Adipocyte (in vitro differentiated cells): ENCODE data around the gene MED9.
"Not testable (repeated sequence)": the region's sequence is repeated elsewhere in the genome, so short reads cannot be mapped to it uniquely, and the experiment has no call there.

Experiments used
- DNase-seq: peaks from one replicate; pipeline ENCODE4 v3.0.0-alpha.2; 2015; ENCODE audit warnings: low read depth
- H3K27me3 ChIP-seq: replicated peaks from 2 replicates; pipeline ENCODE4 v1.7.0; 2013; ENCODE audit warnings: mild to moderate bottlenecking, low read length, moderate library complexity; ENCODE audit not compliant: control insufficient read depth, insufficient read depth
- H3K36me3 ChIP-seq: 2 replicates; pipeline ENCODE4 v1.7.0; 2013; ENCODE audit warnings: low read length, mild to moderate bottlenecking, moderate library complexity; ENCODE audit not compliant: control insufficient read depth, insufficient read depth, severe bottlenecking
- H3K4me1 ChIP-seq: 2 replicates; pipeline ENCODE4 v1.7.0; 2013; ENCODE audit warnings: mild to moderate bottlenecking, low read length, moderate library complexity; ENCODE audit not compliant: control insufficient read depth, insufficient read depth
- H3K4me3 ChIP-seq: 2 replicates; pipeline ENCODE4 v1.7.0; 2013; ENCODE audit warnings: mild to moderate bottlenecking, low read length, moderate library complexity
- H3K9ac ChIP-seq: 2 replicates; pipeline ENCODE4 v1.7.0; 2013; ENCODE audit warnings: mild to moderate bottlenecking, low read length, moderate library complexity
- H3K9me3 ChIP-seq: 2 replicates; pipeline ENCODE4 v1.7.0; 2013; ENCODE audit warnings: mild to moderate bottlenecking, low read length, moderate library complexity; ENCODE audit not compliant: control insufficient read depth

MED9 gene

DNA sequence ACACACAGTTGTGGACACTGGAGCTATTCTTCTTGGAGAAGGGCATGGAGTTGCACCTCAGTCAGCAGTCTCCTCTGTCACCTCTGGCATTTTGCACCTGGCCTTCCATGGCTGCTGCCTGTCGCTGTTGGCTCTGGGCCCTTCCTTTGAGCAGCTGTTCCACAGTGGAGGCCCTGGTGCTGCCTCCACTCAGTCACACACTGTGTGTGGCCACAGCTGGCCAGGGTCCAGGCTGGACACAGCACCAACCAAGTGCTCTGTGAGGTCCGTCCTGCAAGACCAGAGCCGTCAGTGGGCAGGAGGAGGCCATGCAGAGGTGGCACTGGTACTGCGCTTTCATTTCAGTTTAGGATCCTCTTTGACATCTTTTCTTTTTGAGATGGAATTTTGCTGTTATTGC is 21.6 kb upstream of the MED9 start:
- H3K9me3 ChIP-seq: no peaks in the 10 kb centered on the region
- H3K4me1 ChIP-seq: peaks cover 4% of the 10 kb centered on the region
- no peak overlapping the region for H3K4me3 ChIP-seq
- H3K27me3 ChIP-seq: peaks cover 19% of the 10 kb centered on the region
- H3K9ac ChIP-seq: no peak overlapping the region
- no peaks in the 10 kb centered on the region for H3K36me3 ChIP-seq
- no peak for DNase-seq

- Histone ChIP-seq H3K36me3 (no peaks in the 10 kb centered on the region), H3K4me1 (peaks cover under 1% of the 10 kb centered on the region), H3K9me3 (no peaks in the 10 kb centered on the region), H3K4me3 (no peak overlapping the region), H3K27me3 (peaks cover 22% of the 10 kb centered on the region), H3K9ac (no peak overlapping the region)
- DNase-seq: no peak
Measured at GRCh38 chr17:17456251-17456650, 20.5 kb upstream of the MED9 start.

- DNase-seq: no peak
- peaks cover 27% of the 10 kb centered on the region for H3K27me3 ChIP-seq
- no peak overlapping the region for H3K9ac ChIP-seq
- H3K9me3 ChIP-seq: no peaks in the 10 kb centered on the region
- H3K4me3 ChIP-seq: no peak overlapping the region
- no peaks in the 10 kb centered on the region for H3K36me3 ChIP-seq
- no peaks in the 10 kb centered on the region for H3K4me1 ChIP-seq
Measured at GRCh38 chr17:17457680-17458079, 19.1 kb upstream of the MED9 start.

GRCh38 chr17:17460038-17460437 is 16.8 kb upstream of the MED9 start:
- Histone ChIP-seq H3K27me3 (peaks cover 36% of the 10 kb centered on the region), H3K9ac (no peak overlapping the region), H3K4me3 (no peak overlapping the region), H3K4me1 (no peaks in the 10 kb centered on the region), H3K36me3 (no peaks in the 10 kb centered on the region), H3K9me3 (no peaks in the 10 kb centered on the region)
- no peak for DNase-seq

GRCh38 chr17:17462048-17462824 is 14.6 kb upstream of the MED9 start:
- Histone ChIP-seq H3K27me3 (peaks cover 23% of the 10 kb centered on the region), H3K4me1 (no peaks in the 10 kb centered on the region), H3K4me3 (no peak overlapping the region), H3K9ac (no peak overlapping the region), H3K36me3 (no peaks in the 10 kb centered on the region), H3K9me3 (no peaks in the 10 kb centered on the region)
- DNase-seq: no peak

DNA sequence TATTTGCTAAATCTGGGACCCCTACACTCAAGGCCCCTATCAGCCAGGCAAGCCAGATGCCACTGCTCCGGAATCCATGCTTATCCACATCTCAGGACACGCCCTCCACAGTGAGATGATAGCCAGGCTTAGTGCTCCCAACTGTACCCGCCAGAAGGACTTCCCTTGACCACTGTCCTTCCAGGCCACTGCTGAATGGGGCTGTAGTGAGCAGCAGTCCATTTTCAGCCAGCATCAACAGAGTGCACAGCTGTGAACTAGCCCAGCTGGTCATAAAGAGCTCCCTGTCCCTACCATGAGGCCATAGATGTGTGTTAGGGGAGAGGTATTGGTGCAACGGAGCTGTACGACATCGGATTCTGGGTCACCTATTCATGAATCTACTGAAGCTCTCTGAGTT is 13.0 kb upstream of the MED9 start:
- H3K4me3 ChIP-seq: no peak overlapping the region
- H3K36me3 ChIP-seq: no peaks in the 10 kb centered on the region
- DNase-seq: no peak
- H3K9me3 ChIP-seq: no peaks in the 10 kb centered on the region
- peaks cover 23% of the 10 kb centered on the region for H3K27me3 ChIP-seq
- H3K9ac ChIP-seq: no peak overlapping the region
- peaks cover 13% of the 10 kb centered on the region for H3K4me1 ChIP-seq

- H3K36me3 ChIP-seq, H3K9me3 ChIP-seq, H3K9ac ChIP-seq, H3K4me3 ChIP-seq, DNase-seq: not testable (repeated sequence)
- peaks cover 24% of the 10 kb centered on the region for H3K27me3 ChIP-seq
- peaks cover 13% of the 10 kb centered on the region for H3K4me1 ChIP-seq
Measured at GRCh38 chr17:17465878-17466277, 10.9 kb upstream of the MED9 start.

- H3K4me3 ChIP-seq: no peak overlapping the region
- peaks cover 24% of the 10 kb centered on the region for H3K27me3 ChIP-seq
- DNase-seq: no peak
Measured at GRCh38 chr17:17466511-17466910, 10.3 kb upstream of the MED9 start.

GRCh38 chr17:17467016-17467415 is 9.8 kb upstream of the MED9 start:
- no peaks in the 10 kb centered on the region for H3K9me3 ChIP-seq
- H3K4me3 ChIP-seq: no peak overlapping the region
- no peaks in the 10 kb centered on the region for H3K36me3 ChIP-seq
- peaks cover 13% of the 10 kb centered on the region for H3K4me1 ChIP-seq
- no peak overlapping the region for H3K9ac ChIP-seq
- H3K27me3 ChIP-seq: peaks cover 19% of the 10 kb centered on the region
- no peak for DNase-seq

More at GRCh38 chr17:17466511-17466910, 10.3 kb upstream of the MED9 start:
- no peaks in the 10 kb centered on the region for H3K9me3 ChIP-seq
- no peak overlapping the region for H3K9ac ChIP-seq
- H3K36me3 ChIP-seq: no peaks in the 10 kb centered on the region
- peaks cover 13% of the 10 kb centered on the region for H3K4me1 ChIP-seq

GRCh38 chr17:17467720-17468119 is 9.1 kb upstream of the MED9 start:
- no peaks in the 10 kb centered on the region for H3K36me3 ChIP-seq
- no peak overlapping the region for H3K9ac ChIP-seq
- H3K27me3 ChIP-seq: peaks cover 18% of the 10 kb centered on the region
- H3K4me1 ChIP-seq: peaks cover 18% of the 10 kb centered on the region
- H3K4me3 ChIP-seq: no peak overlapping the region
- no peaks in the 10 kb centered on the region for H3K9me3 ChIP-seq
- no peak for DNase-seq

DNA sequence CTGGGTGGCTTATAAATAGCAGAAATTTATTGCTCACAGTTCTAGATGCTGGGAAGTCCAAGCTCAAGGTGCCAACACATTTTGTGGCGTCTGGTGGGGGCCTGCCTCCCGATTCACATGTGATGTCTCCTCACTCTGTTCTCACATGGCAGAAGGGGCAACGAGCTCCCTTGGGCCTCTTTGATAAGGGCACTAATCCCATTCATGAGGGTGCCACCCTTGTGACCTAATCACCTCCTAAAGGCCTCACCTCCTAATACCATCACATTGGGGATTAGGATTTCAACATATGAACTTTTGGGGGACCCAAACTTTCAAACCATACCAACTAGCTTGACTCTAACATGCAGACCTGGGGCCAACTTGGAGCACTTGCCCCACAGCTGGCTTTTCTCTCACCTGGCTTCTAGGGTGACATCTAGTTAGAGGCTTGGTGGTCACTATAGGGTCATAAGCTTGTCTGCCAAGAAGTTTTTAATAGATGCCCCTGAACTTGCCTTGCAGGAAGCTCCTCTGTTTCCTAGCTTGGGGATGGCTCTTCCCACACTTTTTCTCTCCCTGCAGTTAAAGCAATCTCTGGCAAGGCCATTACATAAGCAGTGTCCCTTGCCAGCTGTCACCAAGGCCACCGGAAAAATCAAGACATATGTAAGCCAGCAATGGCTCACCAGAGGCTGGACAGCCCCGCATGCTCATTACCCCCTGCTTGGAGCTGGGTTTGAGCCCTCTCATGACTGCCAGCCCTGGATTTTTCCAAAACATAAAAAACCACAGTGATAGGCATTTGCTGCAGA is 8.4 kb upstream of the MED9 start:
- no peak overlapping the region for H3K9ac ChIP-seq
- no peaks in the 10 kb centered on the region for H3K36me3 ChIP-seq
- H3K9me3 ChIP-seq: no peaks in the 10 kb centered on the region
- peaks cover 19% of the 10 kb centered on the region for H3K4me1 ChIP-seq
- peaks cover 18% of the 10 kb centered on the region for H3K27me3 ChIP-seq
- no peak overlapping the region for H3K4me3 ChIP-seq
- DNase-seq: no peak
